HepG2 (cell line): Measurements from ENCODE around the gene EPC1. TPM values are rescaled to one million over a fixed set of nuclear protein-coding genes. Genes with fewer than 3 reads are reported as not detected.

Experiments used
- ATAC-seq: fragments of 200-7000 bp; cut with Tn5 transposase; 3 replicates; pipeline ENCODE4 v1.9.1; 2020; ENCODE audit warnings: mild to moderate bottlenecking, moderate library complexity
- BruUV-seq: library from RNA; stranded (reverse); fragments of 400-500 nt; replicated peaks from 2 replicates; lab custom pipeline; 2021; lab: Mats Ljungman, UMichigan
- CTCF ChIA-PET: fragments of 300-600 bp; formaldehyde crosslinking; extraction: SDS; loops from one replicate; lab custom pipeline; 2021; ENCODE audit warnings: low total read pairs, inconsistent platforms, low intra/inter-chr PET ratio; lab: Yijun Ruan, JAX
- POLR2A ChIA-PET: fragments of 350-600 bp; sonication (Branson Sonifier 250); formaldehyde crosslinking; loops from one replicate; lab custom pipeline; 2020; ENCODE audit warnings: antibody characterized with exemption, inconsistent platforms; lab: Yijun Ruan, JAX
- DNase-seq: peaks from one replicate; pipeline ENCODE4 v3.0.0-alpha.2; 2015; ENCODE audit warnings: low spot score
- FAIRE-seq: peaks from 3 replicates; lab custom pipeline; 2011; peaks lifted over from hg19 to GRCh38; lab: Jason Lieb, UNC
- H2AFZ ChIP-seq: one replicate; pipeline ENCODE4 v1.6.1; 2011; ENCODE audit warnings: low read length, inconsistent platforms
- H3K27ac ChIP-seq: fragments of 300-600 bp; 3 replicates; pipeline ENCODE4 v1.8.0; 2011; ENCODE audit warnings: mixed run types, mild to moderate bottlenecking, mixed read lengths, low read length, inconsistent platforms; ENCODE audit not compliant: insufficient read depth; ENCODE audit errors: extremely low read length
- H3K27me3 ChIP-seq, 2 experiments: fragments of 200-600 bp in 1 of 2; 2 replicates in 1 of 2; 3 replicates in 1 of 2; pipeline versions ENCODE4 v1.6.0 to v1.8.0; 2011; ENCODE audit warnings: low read length in 2 of 2, mild to moderate bottlenecking in 2 of 2, moderate library complexity in 2 of 2, inconsistent platforms in 1 of 2; ENCODE audit not compliant: insufficient read depth in 2 of 2, control insufficient read depth in 1 of 2
- H3K36me3 ChIP-seq, 2 experiments: fragments of 200-600 bp in 1 of 2; replicated peaks in 1 of 2; 2 replicates in 1 of 2; 3 replicates in 1 of 2; pipeline versions ENCODE4 v1.5.1 to v1.8.0; 2011; ENCODE audit warnings: low read length in 2 of 2, inconsistent platforms in 1 of 2; ENCODE audit not compliant: insufficient read depth in 2 of 2, control insufficient read depth in 1 of 2
- H3K4me1 ChIP-seq: 2 replicates; pipeline ENCODE4 v1.5.1; 2012; ENCODE audit warnings: low read length, inconsistent platforms; ENCODE audit not compliant: insufficient read depth
- H3K4me2 ChIP-seq: 2 replicates; pipeline ENCODE4 v1.6.0; 2011; ENCODE audit warnings: low read depth, low read length, inconsistent platforms
- H3K4me3 ChIP-seq, 3 experiments: fragments of 200-600 bp in 1 of 3; sonication (generic), shearing (Covaris generic) in 1 of 3; replicated peaks in 1 of 3; 2 replicates each; pipeline ENCODE4 v1.5.1; 2011 to 2016; ENCODE audit warnings: low read length in 3 of 3, inconsistent platforms in 2 of 3, low read depth in 2 of 3, mild to moderate bottlenecking in 2 of 3, control low read depth in 1 of 3, mixed read lengths in 1 of 3; ENCODE audit not compliant: insufficient read depth in 1 of 3
- H3K79me2 ChIP-seq: one replicate; pipeline ENCODE4 v1.6.1; 2011; ENCODE audit warnings: low read length, inconsistent platforms; ENCODE audit not compliant: insufficient read depth
- H3K9ac ChIP-seq: 2 replicates; pipeline ENCODE4 v1.6.0; 2011; ENCODE audit warnings: mild to moderate bottlenecking, low read depth, low read length, inconsistent platforms; ENCODE audit not compliant: insufficient read depth
- H3K9me3 ChIP-seq: 2 replicates; pipeline ENCODE4 v1.5.1; 2012; ENCODE audit warnings: mild to moderate bottlenecking, low read length
- H4K20me1 ChIP-seq: 2 replicates; pipeline ENCODE4 v1.6.0; 2011; ENCODE audit warnings: inconsistent platforms, mild to moderate bottlenecking, low read length, moderate library complexity; ENCODE audit not compliant: insufficient read depth
- AGO2 ChIP-seq: fragments of 200-400 bp; formaldehyde crosslinking; optimal IDR thresholded peaks from 2 replicates; pipeline ENCODE3; 2017; ENCODE audit warnings: mild to moderate bottlenecking, low read depth, low read length, moderate library complexity
- ARID2 ChIP-seq: sonication (generic); formaldehyde crosslinking; IDR thresholded peaks from 2 replicates; pipeline ENCODE4 v1.8.1; 2022; ENCODE audit warnings: mild to moderate bottlenecking, missing genetic modification reagents, borderline replicate concordance
- HOXA7 ChIP-seq: sonication (generic); formaldehyde crosslinking; IDR thresholded peaks from 2 replicates; pipeline ENCODE4 v1.8.1; 2022; ENCODE audit warnings: mild to moderate bottlenecking, missing genetic modification reagents, moderate library complexity
- NONO ChIP-seq, 2 experiments: fragments of 450-650 bp in 1 of 2; sonication (generic) in 1 of 2; formaldehyde crosslinking in 1 of 2; IDR thresholded peaks in 1 of 2; conservative IDR thresholded peaks in 1 of 2; 2 replicates each; pipeline versions ENCODE4 v1.6.1 to v1.8.0; 2017 to 2022; ENCODE audit warnings: mild to moderate bottlenecking in 1 of 2, missing genetic modification reagents in 1 of 2, moderate library complexity in 1 of 2
- NPAS2 ChIP-seq: sonication (generic); formaldehyde crosslinking; IDR thresholded peaks from 2 replicates; pipeline ENCODE4 v1.8.0; 2022; ENCODE audit warnings: mild to moderate bottlenecking, missing genetic modification reagents, borderline replicate concordance
- TIGD3 ChIP-seq: sonication (generic); formaldehyde crosslinking; IDR thresholded peaks from 2 replicates; pipeline ENCODE4 v1.5.1; 2020; ENCODE audit warnings: mild to moderate bottlenecking, missing genetic modification reagents, borderline replicate concordance
- WGBS: methylation state at CpG from one replicate; pipeline ENCODE4 v1.1.6; 2017; ENCODE audit warnings: low lambda C conversion rate; 5-methylcytosine and 5-hydroxymethylcytosine counted together
- in situ Hi-C: cut with HindIII; loops from 2 replicates; pipeline ENCODE4 v1.10.0; 2017; ENCODE audit warnings: low pct_unique_long_range_greater_than_20kb; ENCODE audit not compliant: extremely low pct_ligation_motif_present
- intact Hi-C: fragments of 100-400 bp; cut with micrococcal nuclease; formaldehyde crosslinking; loops from one replicate; pipeline ENCODE4 v1.10.0; 2022; ENCODE audit not compliant: unreplicated experiment
- polyA plus RNA-seq, 8 experiments: library from polyadenylated mRNA; depleted of rRNA in 3 of 8; stranded (reverse) in 7 of 8; unstranded in 1 of 8; fragments of >200 nt; fragmentation: Illumina TruSeq in 4 of 8; extraction: Trizol in 4 of 8; gene quantifications; 2 replicates each; pipeline versions ENCODE4 v1.2.1 to v1.2.3, GENCODE V29; 2011 to 2016; ENCODE audit warnings: low read depth in 4 of 8, missing spikeins in 1 of 8, mixed read lengths in 1 of 8; ENCODE audit not compliant: insufficient read depth in 1 of 8
- total RNA-seq, 5 experiments: library from RNA; depleted of rRNA; stranded (reverse); fragments of >200 nt; fragmentation: Illumina TruSeq; extraction: Trizol; gene quantifications; 2 replicates each; pipeline ENCODE4 v1.2.3, GENCODE V29; 2016; ENCODE audit warnings: low read depth in 1 of 5

The EPC1 gene
- total and polyA plus RNA-seq, 2 of the 13 experiments (the other 11 are each of a cell fraction or from before 2014, with no cell fraction given) = 28.7 to 44.2 TPM

GRCh38 chr10:32390193-32390592 is 43.2 kb upstream of the EPC1 start:
- CTCF ChIA-PET = no interaction called here
- no peak for DNase-seq
- TF ChIP-seq HOXA7 (CRISPR knock-in tag) (no peak), ARID2 (CRISPR knock-in tag) (no peak), NONO (IDR thresholded peaks at IDR 0.05) (no peak), NONO (CRISPR knock-in tag; conservative IDR thresholded peaks at IDR 0.05) (no peak), NPAS2 (CRISPR knock-in tag) (no peak), AGO2 (no peak), TIGD3 (CRISPR knock-in tag) (no peak)

More at GRCh38 chr10:32390193-32390592, 43.2 kb upstream of the EPC1 start:
- 18% methylated on average over 3 of the region's 3 CpGs for WGBS
- BruUV-seq = no TSS peak
- H3K36me3 ChIP-seq = no peaks in the 10 kb centered on the region
- H3K9me3 ChIP-seq = no peaks in the 10 kb centered on the region
- in situ Hi-C loops (no loop called here), intact Hi-C loops (no loop called here)
- H3K9ac ChIP-seq = no peak overlapping the region
- H3K79me2 ChIP-seq = no peaks in the 10 kb centered on the region
- no peak overlapping the region for H3K4me2 ChIP-seq
- no peaks in the 10 kb centered on the region for H3K4me1 ChIP-seq
- H4K20me1 ChIP-seq = no peaks in the 10 kb centered on the region
- H3K4me3 ChIP-seq = no peak overlapping the region
- FAIRE-seq (no peak), ATAC-seq (no peak)
- H3K27ac ChIP-seq = no peak overlapping the region
- POLR2A ChIA-PET = no interaction called here
- no peak overlapping the region for H2AFZ ChIP-seq
- no peaks in the 10 kb centered on the region for H3K27me3 ChIP-seq
